GM21576 (cell line): Measurements from ENCODE around the gene NLRC3.

Source experiments
- ATAC-seq: cut with Tn5 transposase; IDR thresholded peaks from one replicate; pipeline ENCODE4 v1.9.1; 2021; ENCODE audit warnings: mild to moderate bottlenecking, moderate library complexity; ENCODE audit not compliant: unreplicated experiment

Gene NLRC3

DNA sequence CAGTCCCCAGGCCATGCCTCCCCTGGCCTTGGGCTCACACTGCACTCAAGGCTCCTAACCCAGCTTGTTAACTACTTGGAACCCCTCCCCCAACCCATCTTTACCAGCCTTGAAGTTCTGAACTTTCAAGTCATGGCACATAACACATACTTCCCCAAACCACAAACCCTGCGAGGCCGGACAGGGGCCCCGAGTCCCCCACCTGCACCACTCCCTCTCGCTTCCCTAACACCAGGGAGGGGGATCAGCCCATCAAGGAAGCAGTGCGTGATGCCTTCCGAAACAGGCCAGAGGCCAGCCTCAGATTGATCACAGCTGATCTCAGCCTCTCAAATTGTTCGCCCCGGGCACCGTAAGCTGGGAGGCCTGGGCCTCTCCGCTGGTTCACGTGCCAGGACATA is 3.0 kb upstream of the NLRC3 start:
- no peak for ATAC-seq

DNA sequence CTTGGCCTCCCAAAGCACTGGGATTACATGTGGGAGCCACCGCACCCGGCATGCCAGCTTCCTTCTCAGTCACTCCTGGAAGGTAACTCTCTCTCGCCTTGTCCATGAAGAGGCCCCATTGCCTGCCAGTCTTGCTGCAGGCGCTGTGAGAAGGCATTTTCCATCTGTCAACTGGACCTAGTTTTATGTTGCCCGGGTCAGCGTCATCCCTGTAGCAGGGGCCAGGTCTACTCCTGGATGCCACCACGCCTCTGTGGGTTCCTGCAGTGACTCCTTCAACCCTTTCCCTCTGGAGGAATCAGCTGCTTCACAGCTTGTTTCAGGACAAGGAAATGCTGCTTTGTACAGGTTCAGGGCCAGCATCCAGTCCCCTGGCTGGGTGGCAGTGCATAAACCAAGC is 2.6 kb upstream of the NLRC3 start:
- ATAC-seq = no peak

DNA sequence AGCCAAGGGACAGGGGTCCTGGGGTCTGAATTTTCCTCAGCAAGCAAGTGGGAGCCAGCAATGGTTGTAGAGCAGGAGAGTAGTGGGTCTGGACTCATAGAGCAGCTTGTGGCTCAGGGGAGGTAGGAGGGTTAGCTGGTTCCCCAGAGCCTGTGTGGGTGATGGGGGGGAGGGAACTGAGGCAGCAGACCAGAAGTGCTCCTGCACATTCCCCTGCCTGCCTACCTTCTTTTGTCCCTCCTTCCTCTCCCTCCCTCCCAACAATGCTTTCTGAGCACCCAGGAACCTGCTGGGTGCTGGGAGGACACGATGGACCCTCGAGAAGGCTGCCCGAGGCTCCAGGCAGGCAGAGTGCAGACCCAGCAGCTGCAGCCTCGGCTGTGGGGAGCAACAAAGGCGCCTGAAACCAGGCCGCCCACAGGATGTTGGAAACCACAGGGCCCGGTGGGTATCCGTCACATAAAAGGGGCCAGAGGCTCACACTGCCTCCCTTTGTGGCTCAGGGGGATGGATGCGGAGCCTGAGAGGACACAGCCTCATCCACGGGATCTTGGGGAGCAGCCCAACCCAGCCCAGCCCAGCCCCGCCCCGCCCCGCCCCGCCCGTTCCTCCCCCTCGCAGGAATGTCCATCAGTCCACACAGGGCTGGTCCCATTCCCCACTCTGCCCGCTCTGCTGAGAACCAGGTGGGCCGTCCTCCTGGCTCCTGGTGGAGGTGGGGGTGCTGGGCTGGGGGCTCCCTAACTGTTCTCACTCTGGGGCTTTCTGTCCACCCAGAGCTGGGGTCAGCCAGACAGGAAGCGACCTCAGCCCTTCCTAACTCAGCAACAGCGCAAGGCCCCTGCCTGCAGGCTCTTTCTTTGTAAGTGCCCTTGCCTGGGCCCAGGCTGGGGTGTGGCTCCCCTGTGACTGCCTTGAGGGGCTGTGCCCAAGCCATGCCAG is 1.7 kb upstream of the NLRC3 start:
- no peak for ATAC-seq

DNA sequence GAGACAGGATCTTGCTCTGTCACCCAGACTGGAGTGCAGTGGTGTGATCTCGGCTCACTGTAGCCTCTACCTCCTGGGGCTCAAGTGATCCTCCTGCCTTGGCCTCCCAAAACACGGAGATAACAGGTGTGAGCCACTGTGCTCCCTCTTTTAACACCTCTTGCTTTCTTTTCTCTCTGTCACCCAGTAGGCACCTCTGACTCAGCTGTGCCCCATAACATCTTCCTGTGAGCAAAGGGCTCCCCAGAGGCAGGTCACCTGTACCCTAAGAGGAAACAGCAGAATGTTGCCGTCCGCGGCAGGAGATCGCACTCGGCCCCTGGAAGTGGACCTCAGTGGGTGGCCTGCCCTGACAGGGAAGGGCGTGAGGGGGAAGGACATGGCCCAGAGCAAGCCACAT is 918 bp upstream of the NLRC3 start:
- no peak for ATAC-seq

DNA sequence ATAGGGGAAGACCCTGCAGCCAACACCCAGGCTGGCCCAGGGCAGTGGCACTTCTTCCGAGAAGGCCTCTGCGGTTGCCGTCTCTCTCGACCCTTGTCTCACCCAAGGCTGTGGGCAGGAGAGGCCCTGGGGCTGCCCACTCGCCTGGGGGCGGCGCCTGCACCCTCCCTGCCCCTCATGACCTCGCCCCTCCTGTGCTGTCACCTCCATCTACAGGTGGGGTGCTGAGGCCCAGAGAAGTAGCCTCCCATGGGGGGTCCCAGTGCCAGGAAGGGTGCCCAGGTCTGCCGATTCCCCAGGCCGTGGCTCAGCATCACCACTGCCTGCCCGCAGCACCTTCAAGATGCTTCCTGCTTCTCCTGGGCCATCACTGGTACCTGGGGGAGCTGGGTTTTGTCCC is 992 bp downstream of the NLRC3 start:
- no peak for ATAC-seq

DNA sequence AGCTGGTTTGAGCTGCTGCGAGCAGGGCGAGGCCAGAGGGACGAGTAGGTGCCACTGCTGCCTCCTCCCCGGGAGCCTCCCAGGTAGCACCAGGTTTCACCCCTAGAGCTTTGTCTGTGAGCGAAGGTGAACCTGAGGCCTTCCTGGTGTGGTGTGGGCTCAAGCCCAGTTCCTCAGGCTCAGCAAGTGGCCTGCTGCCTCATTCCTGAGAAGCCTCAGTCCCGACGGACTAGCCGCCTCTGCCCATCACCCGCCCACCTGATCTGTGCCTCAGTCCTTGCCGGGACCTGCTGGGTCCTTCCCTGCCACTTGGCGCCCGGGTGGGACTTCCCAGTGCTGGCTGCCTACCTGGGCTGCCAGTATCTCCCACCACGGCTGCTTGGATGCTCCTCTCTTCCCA is 1.7 kb downstream of the NLRC3 start:
- ATAC-seq = no peak

DNA sequence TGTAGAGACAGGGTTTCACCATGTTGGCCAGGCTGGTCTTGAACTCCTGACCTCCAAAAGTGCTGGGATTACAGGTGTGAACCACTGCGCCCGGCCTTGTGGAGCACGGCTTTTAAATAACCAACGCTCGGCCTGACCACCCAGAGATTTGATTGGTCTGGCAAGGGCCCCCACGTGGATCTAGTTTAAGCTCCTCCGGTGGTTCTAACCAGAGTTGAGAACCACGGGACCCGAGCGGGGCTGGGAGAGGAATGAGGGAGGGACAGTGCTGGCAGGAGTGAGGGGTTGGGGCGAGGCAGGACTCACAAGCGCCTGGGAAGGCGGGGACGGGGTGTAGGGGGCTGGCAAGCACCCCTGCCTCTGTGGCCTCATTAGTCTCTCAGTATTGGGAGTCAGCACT is 3.0 kb downstream of the NLRC3 start:
- no peak for ATAC-seq

DNA sequence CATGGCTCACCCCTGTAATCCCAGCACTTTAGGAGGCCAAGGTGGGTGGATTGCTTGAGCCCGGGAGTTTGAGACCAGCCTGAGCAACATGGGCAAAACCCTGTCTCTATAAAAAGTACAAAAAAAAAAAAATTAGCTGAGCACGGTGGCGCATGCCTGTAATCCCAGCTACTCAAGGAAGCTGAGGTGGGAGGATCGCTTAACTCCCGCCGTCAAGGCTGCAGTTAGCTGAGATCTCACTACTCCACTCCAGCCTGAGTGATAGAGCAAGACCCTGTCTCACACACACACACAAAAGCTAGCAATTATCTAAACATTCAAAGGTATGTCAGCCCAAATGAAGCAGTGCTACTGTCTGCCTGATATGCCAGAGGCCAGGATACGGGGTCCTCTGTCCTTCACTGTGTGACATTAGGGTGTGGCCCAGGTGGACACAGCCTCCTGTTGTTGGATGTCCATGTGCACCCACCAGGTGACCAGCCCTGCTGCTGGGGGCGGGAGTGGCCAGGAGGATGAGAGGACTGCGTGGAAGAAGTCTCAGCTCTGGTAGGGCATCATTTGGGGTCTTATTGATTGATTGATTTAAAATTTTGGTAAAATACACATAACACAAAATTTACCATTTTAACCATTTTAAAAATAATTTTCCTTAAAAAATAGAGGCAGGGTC is 3.9 kb downstream of the NLRC3 start:
- ATAC-seq = no peak

DNA sequence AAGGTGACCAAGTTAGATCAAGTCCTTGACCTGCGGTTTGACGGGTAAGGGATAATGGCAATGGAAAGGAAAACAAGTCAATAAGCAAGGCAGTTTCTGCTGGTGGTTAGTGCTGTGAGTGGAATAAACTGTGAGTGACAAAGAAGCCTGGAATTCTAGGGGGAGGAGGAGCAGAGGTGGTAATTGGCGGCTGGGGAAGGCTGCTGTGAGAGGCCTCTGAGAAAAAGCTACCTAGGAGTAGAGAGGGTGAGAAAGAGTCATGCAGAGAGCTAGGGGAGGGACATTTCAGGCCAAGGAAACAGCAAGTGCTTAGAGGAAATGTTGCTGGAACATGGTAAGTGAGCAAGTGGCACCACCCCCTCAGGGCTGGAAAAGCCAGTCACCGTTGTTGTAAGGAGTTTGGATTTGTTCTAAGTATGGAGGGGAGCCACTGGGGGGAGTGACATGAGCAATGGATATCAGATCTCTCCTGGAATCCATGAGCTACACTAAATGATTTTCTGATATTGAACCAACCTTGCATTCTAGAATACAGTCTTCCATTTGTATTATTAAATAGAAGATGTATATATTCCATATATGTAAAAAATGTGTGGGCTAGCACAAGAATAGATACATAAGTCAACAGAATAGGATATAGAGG is 6.7 kb downstream of the NLRC3 start:
- no peak for ATAC-seq

DNA sequence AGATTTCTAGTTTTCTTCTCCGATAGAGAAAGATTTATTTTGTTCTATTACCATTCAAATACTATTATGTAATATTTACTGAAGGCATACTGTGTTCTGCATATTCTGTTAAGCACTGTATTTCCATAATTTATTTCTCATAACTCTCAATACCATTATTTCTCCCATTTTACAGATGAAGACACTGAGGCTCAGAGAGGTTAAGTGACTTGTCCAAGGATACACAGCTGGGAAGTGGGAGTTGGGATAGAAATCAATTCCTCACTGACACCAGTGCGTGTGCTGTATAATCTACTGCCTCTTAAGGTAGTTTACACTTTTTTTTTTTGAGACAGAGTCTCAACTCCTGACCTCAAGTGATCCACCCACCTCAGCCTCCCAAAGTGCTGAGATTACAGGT is 7.4 kb downstream of the NLRC3 start:
- no peak for ATAC-seq

DNA sequence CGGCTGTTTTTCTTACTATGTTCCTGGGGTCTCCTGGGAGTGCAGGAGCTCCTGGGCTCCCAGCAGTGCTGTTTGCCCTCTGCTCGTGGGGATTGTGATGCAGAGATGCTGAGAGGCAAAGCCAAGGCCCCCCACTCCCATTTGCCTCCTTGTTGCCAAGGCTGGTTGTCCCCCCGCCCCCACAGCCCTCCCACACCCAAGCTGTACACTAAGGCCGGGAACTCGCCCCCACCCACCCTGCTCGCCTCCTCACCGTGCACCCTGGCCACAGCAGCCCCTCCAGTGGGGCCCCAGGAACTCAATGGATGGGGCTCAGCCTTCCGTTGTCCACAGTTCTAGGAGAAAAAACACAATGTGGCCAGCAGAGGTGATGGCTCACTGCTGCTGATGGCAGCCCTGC is 10.2 kb downstream of the NLRC3 start:
- ATAC-seq = no peak

DNA sequence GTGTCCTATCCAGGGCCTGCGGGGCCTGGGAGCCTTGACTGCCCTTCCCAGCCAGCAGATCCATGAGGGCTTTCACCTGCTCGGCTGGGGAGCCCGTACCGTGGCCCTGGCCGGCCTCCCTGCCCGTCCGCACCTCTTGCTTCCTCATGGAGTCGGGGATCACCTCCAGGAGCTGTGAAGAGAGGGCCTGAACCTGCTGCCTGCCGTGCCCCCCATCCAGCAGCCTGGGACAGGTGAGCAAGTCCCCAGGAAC is 12.4 kb downstream of the NLRC3 start:
- ATAC-seq = no peak

DNA sequence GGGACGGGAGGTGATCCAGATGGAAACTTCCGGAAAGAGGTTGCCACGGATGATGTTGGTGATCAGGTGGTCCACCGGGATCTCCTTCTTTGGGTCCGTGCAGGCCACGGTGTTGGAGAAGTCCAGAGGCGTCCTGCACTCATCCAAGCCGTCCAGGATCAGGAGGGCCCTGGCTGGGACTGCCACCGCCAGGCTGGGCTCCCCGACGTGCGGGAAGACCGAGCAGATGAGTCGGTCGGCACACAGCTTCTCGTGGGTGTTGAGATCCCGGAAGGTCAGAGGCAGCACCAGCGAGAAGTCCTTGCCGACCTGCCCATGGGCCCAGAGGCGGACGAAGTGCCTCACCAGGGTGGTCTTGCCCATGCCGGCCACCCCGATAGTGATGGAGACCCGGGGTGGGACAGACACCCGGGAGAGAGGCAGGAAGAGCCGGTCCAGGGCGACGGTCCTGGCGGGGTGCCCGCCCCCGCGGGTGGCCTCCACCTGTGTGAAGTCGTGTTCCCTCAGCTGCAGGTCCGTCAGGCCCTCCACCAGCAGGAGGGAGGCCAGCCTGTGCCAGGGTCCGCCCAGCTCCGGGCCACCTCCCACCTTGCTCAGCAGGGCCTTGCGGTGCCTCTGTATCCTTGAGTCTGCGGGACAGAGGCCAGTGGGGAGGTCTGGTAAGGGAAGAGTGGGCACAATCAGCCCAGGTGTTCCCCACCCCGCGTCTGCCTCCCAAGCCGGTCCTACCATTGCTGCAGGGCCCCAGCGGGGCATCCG is 12.9 kb downstream of the NLRC3 start:
- no peak for ATAC-seq

DNA sequence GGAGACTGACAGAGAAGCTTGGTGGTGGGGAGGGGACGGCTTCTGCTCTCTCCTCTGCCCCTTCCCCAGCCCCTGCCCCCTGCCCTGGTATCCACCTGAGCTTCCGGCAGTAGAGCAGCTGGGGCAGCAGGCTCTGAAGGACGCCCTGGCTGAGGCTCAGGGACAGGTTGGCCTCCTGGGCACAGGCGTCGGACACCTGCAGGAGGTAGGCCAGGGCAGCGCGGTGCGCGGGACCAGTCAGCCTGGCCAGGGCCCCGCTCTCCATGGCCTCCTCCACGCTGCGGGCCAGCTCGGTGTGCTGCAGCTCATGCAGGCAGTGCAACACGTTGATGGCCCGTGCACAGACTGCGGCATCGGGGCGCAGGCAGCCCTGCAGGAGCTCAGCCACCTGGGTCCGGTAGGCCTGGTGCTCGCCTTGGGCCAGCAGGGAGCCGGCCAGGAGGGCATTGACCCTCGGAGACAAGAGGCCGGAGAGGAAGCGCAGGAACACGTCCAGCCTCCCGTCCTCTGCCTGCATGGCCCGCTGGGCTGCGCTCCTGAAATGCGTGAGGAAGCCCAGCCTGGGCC is 14.2 kb downstream of the NLRC3 start:
- ATAC-seq = no peak

DNA sequence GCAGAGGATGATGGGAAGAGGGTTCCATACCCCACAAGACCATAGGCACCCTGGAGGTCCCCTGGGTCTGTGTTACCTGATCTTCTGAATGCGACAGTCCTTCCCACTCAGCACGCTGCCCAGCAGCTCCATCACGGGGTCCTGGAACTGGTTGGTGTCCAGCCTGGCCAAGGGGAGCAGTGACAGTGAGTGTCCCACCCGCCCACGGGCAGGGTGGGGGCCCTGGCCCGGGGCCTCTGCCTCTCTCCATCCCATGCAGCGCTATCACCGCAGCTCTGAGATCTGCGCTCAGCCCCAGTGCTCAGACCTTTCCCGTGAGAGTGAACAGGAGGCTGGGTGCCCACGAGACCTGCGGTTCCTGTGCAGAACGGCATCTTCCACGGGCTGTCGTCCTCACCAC is 15.6 kb downstream of the NLRC3 start:
- ATAC-seq = no peak

DNA sequence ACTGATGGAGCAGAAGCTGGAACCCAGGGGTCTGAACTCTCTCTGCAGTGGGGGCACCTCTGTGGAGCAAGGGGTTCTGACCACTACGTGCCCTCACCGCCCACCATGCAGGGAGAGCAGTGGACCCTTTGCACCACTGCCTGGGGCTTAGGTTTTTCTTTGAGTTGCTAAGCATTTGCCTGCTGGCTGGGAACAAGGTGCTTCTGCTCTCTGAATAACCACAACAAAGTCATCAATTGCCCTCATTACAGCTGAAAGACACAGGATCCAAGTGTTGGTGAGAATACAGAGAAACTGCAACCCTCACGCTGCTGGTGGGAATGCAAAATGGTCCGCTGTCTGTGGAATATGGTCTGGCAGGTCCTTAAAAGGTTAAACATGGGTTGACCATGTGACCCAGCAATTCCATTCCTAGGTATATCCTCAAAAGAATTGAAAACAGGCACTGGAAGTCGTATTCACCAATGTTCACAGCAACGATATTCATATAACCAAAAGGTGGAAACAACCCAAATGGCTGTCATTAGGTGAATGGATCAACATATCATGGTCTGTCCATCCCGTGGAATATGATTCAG is 22.8 kb downstream of the NLRC3 start:
- no peak for ATAC-seq

DNA sequence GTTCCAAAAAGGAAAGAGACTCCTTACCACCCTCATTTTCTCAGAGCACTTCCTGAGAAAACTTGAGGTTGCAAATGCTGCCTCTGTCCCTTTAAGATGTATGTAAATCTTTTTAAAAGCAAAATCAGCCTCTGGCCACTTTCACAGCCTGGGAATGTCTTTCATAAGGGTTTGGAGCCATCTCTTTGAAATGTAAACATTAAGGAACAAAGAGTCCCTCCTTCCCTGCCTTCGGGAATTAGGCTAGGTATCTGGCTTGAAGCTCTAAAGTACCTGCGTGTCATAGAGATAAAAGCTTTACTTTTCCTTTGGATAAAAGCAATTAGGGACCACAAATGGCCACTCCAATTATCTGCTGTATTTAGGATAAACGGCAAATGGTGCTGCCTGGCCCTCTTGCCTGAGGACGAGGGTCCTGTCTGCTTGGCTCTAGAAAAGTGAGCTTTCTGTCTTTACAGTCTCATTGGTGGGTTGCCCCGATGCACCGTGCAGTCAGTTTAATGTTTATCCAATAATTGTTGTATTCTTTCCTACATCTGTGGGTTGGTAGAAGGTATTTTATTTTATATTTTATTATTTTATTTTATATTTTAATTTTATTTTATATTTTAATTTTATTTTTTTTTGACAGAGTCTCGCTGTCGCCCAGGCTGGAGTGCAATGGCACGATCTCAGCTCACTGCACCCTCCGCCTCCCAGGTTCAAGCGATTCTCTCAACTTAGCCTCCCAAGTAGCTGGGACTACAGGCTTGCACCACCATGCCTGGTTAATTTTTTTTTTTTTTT is 23.9 kb downstream of the NLRC3 start:
- no peak for ATAC-seq

DNA sequence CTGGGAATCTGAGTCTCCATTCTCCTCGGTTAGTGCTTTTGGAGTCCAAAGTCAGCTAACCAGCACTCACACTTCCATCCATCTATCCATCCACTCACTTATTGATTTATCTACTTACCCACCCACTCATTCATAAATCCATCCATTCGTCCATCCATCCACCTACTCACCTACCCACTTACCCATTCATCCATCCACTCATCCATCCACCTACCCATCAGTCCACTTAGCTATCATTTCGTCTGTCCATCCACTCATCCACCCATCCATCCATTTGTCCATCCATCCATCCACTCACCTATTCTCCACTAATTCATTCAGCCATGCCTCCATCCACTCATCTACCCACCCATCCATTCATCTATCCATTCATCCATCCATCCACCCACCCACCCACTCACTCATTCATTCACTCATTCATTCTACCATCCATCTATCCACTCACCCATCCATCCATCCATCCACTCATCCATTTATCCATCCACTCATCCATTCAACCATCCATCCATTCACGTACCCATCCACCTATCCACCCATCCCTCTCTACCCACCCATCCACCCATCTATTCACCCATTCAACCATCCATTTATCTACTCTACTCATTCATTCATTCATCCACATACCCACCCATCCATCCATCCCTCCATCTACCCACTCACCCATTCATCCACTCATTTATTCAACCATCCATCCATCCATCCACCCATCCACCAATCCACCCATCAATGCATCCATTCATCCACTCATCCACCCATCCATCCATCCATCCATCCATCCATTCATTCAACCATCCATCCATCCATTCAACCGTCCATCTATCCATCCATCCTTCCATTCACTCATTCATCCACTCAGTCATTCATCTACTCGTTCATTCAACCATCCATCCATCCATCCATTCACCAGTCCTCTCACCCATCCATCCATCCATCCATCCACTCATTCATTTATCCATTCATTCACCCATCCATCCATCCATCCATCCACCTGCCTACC is 26.1 kb downstream of the NLRC3 start:
- no peak for ATAC-seq

DNA sequence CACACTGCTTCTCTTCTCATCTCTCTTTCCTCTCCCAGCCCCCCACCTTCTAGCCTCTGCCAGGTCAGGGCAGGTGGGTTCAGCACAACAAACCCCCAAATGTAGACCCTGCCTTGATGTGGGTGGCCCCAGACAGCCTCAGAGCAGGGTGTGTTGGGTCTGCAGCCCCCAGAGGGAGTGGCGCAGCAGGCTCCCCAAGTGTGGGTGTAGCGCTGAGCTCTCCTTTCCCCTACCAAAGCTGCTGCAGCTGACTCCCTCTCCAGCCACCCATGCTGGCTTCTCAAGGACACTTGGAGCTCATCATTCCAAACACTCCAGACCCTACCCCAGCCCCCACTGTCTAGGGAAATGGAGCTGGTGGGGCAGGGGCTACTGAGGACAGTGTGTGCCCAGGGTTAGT is 27.3 kb downstream of the NLRC3 start:
- no peak for ATAC-seq
